HepG2 (cell line): Measurements from ENCODE around the gene CTNNA3. TPM values are rescaled to one million over a fixed set of nuclear protein-coding genes. Genes with fewer than 3 reads are reported as not detected.

ENCODE experiments used
- ATAC-seq: fragments of 200-7000 bp; cut with Tn5 transposase; 3 replicates; pipeline ENCODE4 v1.9.1; 2020; ENCODE audit warnings: mild to moderate bottlenecking, moderate library complexity
- BruUV-seq: library from RNA; stranded (reverse); fragments of 400-500 nt; replicated peaks from 2 replicates; lab custom pipeline; 2021; lab: Mats Ljungman, UMichigan
- CTCF ChIA-PET: fragments of 300-600 bp; formaldehyde crosslinking; extraction: SDS; loops from one replicate; lab custom pipeline; 2021; ENCODE audit warnings: low total read pairs, inconsistent platforms, low intra/inter-chr PET ratio; lab: Yijun Ruan, JAX
- POLR2A ChIA-PET: fragments of 350-600 bp; sonication (Branson Sonifier 250); formaldehyde crosslinking; loops from one replicate; lab custom pipeline; 2020; ENCODE audit warnings: antibody characterized with exemption, inconsistent platforms; lab: Yijun Ruan, JAX
- DNase-seq: peaks from one replicate; pipeline ENCODE4 v3.0.0-alpha.2; 2015; ENCODE audit warnings: low spot score
- FAIRE-seq: peaks from 3 replicates; lab custom pipeline; 2011; peaks lifted over from hg19 to GRCh38; lab: Jason Lieb, UNC
- H2AFZ ChIP-seq: one replicate; pipeline ENCODE4 v1.6.1; 2011; ENCODE audit warnings: low read length, inconsistent platforms
- H3K27ac ChIP-seq: fragments of 300-600 bp; 3 replicates; pipeline ENCODE4 v1.8.0; 2011; ENCODE audit warnings: mixed run types, mild to moderate bottlenecking, mixed read lengths, low read length, inconsistent platforms; ENCODE audit not compliant: insufficient read depth; ENCODE audit errors: extremely low read length
- H3K27me3 ChIP-seq, 2 experiments: fragments of 200-600 bp in 1 of 2; 2 replicates in 1 of 2; 3 replicates in 1 of 2; pipeline versions ENCODE4 v1.6.0 to v1.8.0; 2011; ENCODE audit warnings: low read length in 2 of 2, mild to moderate bottlenecking in 2 of 2, moderate library complexity in 2 of 2, inconsistent platforms in 1 of 2; ENCODE audit not compliant: insufficient read depth in 2 of 2, control insufficient read depth in 1 of 2
- H3K36me3 ChIP-seq, 2 experiments: fragments of 200-600 bp in 1 of 2; replicated peaks in 1 of 2; 2 replicates in 1 of 2; 3 replicates in 1 of 2; pipeline versions ENCODE4 v1.5.1 to v1.8.0; 2011; ENCODE audit warnings: low read length in 2 of 2, inconsistent platforms in 1 of 2; ENCODE audit not compliant: insufficient read depth in 2 of 2, control insufficient read depth in 1 of 2
- H3K4me1 ChIP-seq: 2 replicates; pipeline ENCODE4 v1.5.1; 2012; ENCODE audit warnings: low read length, inconsistent platforms; ENCODE audit not compliant: insufficient read depth
- H3K4me2 ChIP-seq: 2 replicates; pipeline ENCODE4 v1.6.0; 2011; ENCODE audit warnings: low read depth, low read length, inconsistent platforms
- H3K4me3 ChIP-seq, 3 experiments: fragments of 200-600 bp in 1 of 3; sonication (generic), shearing (Covaris generic) in 1 of 3; replicated peaks in 1 of 3; 2 replicates each; pipeline ENCODE4 v1.5.1; 2011 to 2016; ENCODE audit warnings: low read length in 3 of 3, inconsistent platforms in 2 of 3, low read depth in 2 of 3, mild to moderate bottlenecking in 2 of 3, control low read depth in 1 of 3, mixed read lengths in 1 of 3; ENCODE audit not compliant: insufficient read depth in 1 of 3
- H3K79me2 ChIP-seq: one replicate; pipeline ENCODE4 v1.6.1; 2011; ENCODE audit warnings: low read length, inconsistent platforms; ENCODE audit not compliant: insufficient read depth
- H3K9ac ChIP-seq: 2 replicates; pipeline ENCODE4 v1.6.0; 2011; ENCODE audit warnings: mild to moderate bottlenecking, low read depth, low read length, inconsistent platforms; ENCODE audit not compliant: insufficient read depth
- H3K9me3 ChIP-seq: 2 replicates; pipeline ENCODE4 v1.5.1; 2012; ENCODE audit warnings: mild to moderate bottlenecking, low read length
- H4K20me1 ChIP-seq: 2 replicates; pipeline ENCODE4 v1.6.0; 2011; ENCODE audit warnings: inconsistent platforms, mild to moderate bottlenecking, low read length, moderate library complexity; ENCODE audit not compliant: insufficient read depth
- ATF4 ChIP-seq, 2 experiments: fragments of 450-650 bp in 1 of 2; sonication (generic) in 1 of 2; formaldehyde crosslinking; IDR thresholded peaks; 2 replicates each; pipeline versions ENCODE4 v1.5.0 to v1.8.0; 2020 to 2022; ENCODE audit warnings: mild to moderate bottlenecking in 1 of 2, missing genetic modification reagents in 1 of 2
- CTCF ChIP-seq: sonication (generic); formaldehyde crosslinking; IDR thresholded peaks from 2 replicates; pipeline ENCODE4 v1.5.0; 2020; ENCODE audit warnings: mild to moderate bottlenecking, missing genetic modification reagents, moderate library complexity
- NCOA2 ChIP-seq: sonication (generic); formaldehyde crosslinking; IDR thresholded peaks from 2 replicates; pipeline ENCODE4 v1.8.0; 2022; ENCODE audit warnings: inconsistent platforms
- RARG ChIP-seq: sonication (generic); formaldehyde crosslinking; IDR thresholded peaks from 2 replicates; pipeline ENCODE4 v1.4.0; 2020; ENCODE audit warnings: low read depth, mild to moderate bottlenecking, missing genetic modification reagents
- SNAPC4 ChIP-seq: sonication (generic); formaldehyde crosslinking; IDR thresholded peaks from 2 replicates; pipeline ENCODE4 v1.4.0; 2020; ENCODE audit warnings: mild to moderate bottlenecking, missing genetic modification reagents
- STAG1 ChIP-seq: sonication (generic); formaldehyde crosslinking; IDR thresholded peaks from 2 replicates; pipeline ENCODE4 v1.4.0; 2020; ENCODE audit warnings: missing genetic modification reagents
- ZNF547 ChIP-seq: sonication (generic); formaldehyde crosslinking; IDR thresholded peaks from 2 replicates; pipeline ENCODE4 v1.5.1; 2020; ENCODE audit warnings: mild to moderate bottlenecking, missing genetic modification reagents
- ZNF644 ChIP-seq: IDR thresholded peaks from 2 replicates; pipeline ENCODE4 v1.6.1; 2016; ENCODE audit warnings: low read depth
- ZNF720 ChIP-seq: sonication (generic); formaldehyde crosslinking; IDR thresholded peaks from 2 replicates; pipeline ENCODE4 v1.4.0; 2020; ENCODE audit warnings: missing genetic modification reagents
- ZNF816 ChIP-seq: sonication (generic); formaldehyde crosslinking; IDR thresholded peaks from 2 replicates; pipeline ENCODE4 v1.8.0; 2022; ENCODE audit warnings: missing genetic modification reagents, mild to moderate bottlenecking, borderline replicate concordance
- WGBS: methylation state at CpG from one replicate; pipeline ENCODE4 v1.1.6; 2017; ENCODE audit warnings: low lambda C conversion rate; 5-methylcytosine and 5-hydroxymethylcytosine counted together
- in situ Hi-C: cut with HindIII; loops from 2 replicates; pipeline ENCODE4 v1.10.0; 2017; ENCODE audit warnings: low pct_unique_long_range_greater_than_20kb; ENCODE audit not compliant: extremely low pct_ligation_motif_present
- intact Hi-C: fragments of 100-400 bp; cut with micrococcal nuclease; formaldehyde crosslinking; loops from one replicate; pipeline ENCODE4 v1.10.0; 2022; ENCODE audit not compliant: unreplicated experiment
- polyA plus RNA-seq, 8 experiments: library from polyadenylated mRNA; depleted of rRNA in 3 of 8; stranded (reverse) in 7 of 8; unstranded in 1 of 8; fragments of >200 nt; fragmentation: Illumina TruSeq in 4 of 8; extraction: Trizol in 4 of 8; gene quantifications; 2 replicates each; pipeline versions ENCODE4 v1.2.1 to v1.2.3, GENCODE V29; 2011 to 2016; ENCODE audit warnings: low read depth in 4 of 8, missing spikeins in 1 of 8, mixed read lengths in 1 of 8; ENCODE audit not compliant: insufficient read depth in 1 of 8
- total RNA-seq, 5 experiments: library from RNA; depleted of rRNA; stranded (reverse); fragments of >200 nt; fragmentation: Illumina TruSeq; extraction: Trizol; gene quantifications; 2 replicates each; pipeline ENCODE4 v1.2.3, GENCODE V29; 2016; ENCODE audit warnings: low read depth in 1 of 5

CTNNA3 gene
- total and polyA plus RNA-seq, 2 of the 13 experiments (the other 11 are each of a cell fraction or from before 2014, with no cell fraction given) = not detected

GRCh38 chr10:66365686-66366085, 1330.3 kb downstream of the CTNNA3 start:
- Histone ChIP-seq H3K4me1 (no peaks in the 10 kb centered on the region), H3K4me3 (no peak overlapping the region), H3K36me3 (no peaks in the 10 kb centered on the region), H3K9ac (no peak overlapping the region), H3K79me2 (no peaks in the 10 kb centered on the region), H2AFZ (no peak overlapping the region), H3K9me3 (no peaks in the 10 kb centered on the region), H3K27me3 (no peaks in the 10 kb centered on the region), H4K20me1 (no peaks in the 10 kb centered on the region), H3K4me2 (no peak overlapping the region), H3K27ac (no peak overlapping the region)
- intact Hi-C loops = no loop called here
- POLR2A ChIA-PET = no interaction called here
- in situ Hi-C loops = no loop called here
- CTCF ChIA-PET = no interaction called here
- DNase-seq = no peak
- TF ChIP-seq NCOA2 (CRISPR knock-in tag) = no peak
- no peak for TF ChIP-seq ZNF547 (CRISPR knock-in tag)
- TF ChIP-seq ATF4 (CRISPR knock-in tag; IDR thresholded peaks at IDR 0.05) = no peak
- TF ChIP-seq ZNF720 = no peak
- TF ChIP-seq ZNF816 (CRISPR knock-in tag) = no peak
- no peak for TF ChIP-seq ZNF644
- no peak for TF ChIP-seq RARG (CRISPR knock-in tag)
- FAIRE-seq = no peak
- no peak for ATAC-seq
- BruUV-seq = no TSS peak
- 8% methylated on average over 2 of the region's 2 CpGs for WGBS

- Histone ChIP-seq H4K20me1 (no peaks in the 10 kb centered on the region), H3K4me2 (no peak overlapping the region), H3K27ac (no peak overlapping the region), H3K79me2 (no peaks in the 10 kb centered on the region), H3K4me1 (no peaks in the 10 kb centered on the region), H3K27me3 (no peaks in the 10 kb centered on the region), H3K9ac (no peak overlapping the region), H3K4me3 (no peak overlapping the region), H3K36me3 (no peaks in the 10 kb centered on the region), H2AFZ (no peak overlapping the region), H3K9me3 (no peaks in the 10 kb centered on the region)
- no TSS peak for BruUV-seq
- FAIRE-seq (no peak), ATAC-seq (no peak), DNase-seq (no peak)
- in situ Hi-C loops (no loop called here), intact Hi-C loops (no loop called here)
- POLR2A ChIA-PET = no interaction called here
- no peak for TF ChIP-seq SNAPC4 (CRISPR knock-in tag)
- TF ChIP-seq STAG1 (CRISPR knock-in tag) = peak; percentile 37
- peak; percentile 21; the same call in 1 of the 2 replicates for TF ChIP-seq CTCF
- WGBS = 19% methylated on average over 3 of the region's 3 CpGs
- CTCF ChIA-PET = no interaction called here
Measured at GRCh38 chr10:66362522-66362921, 1333.5 kb downstream of the CTNNA3 start.
